ENCODE data around the gene JPH3.
"Not testable (repeated sequence)": the region's sequence is repeated elsewhere in the genome, so short reads cannot be mapped to it uniquely, and the experiment has no call there.

Gene JPH3

GRCh38 chr16:87722590-87723225 is 120.4 kb downstream of the JPH3 start:
- no peak for DNase-seq

- DNase-seq, result peak; percentile 82
Measured at GRCh38 chr16:87723226-87723623, 120.9 kb downstream of the JPH3 start.

- DNase-seq, result no peak
Measured at GRCh38 chr16:87724490-87725291, 122.4 kb downstream of the JPH3 start.

GRCh38 chr16:87725596-87726235 is 123.4 kb downstream of the JPH3 start:
- no peak for DNase-seq

- DNase-seq, result not testable (repeated sequence)
Measured at GRCh38 chr16:87726577-87726976, 124.3 kb downstream of the JPH3 start.

- DNase-seq, result no peak
Measured at GRCh38 chr16:87727346-87727745, 125.0 kb downstream of the JPH3 start.

- DNase-seq, result no peak
Measured at GRCh38 chr16:87728026-87728425, 125.7 kb downstream of the JPH3 start.

GRCh38 chr16:87729266-87729954 is 127.1 kb downstream of the JPH3 start:
- no peak for DNase-seq

GRCh38 chr16:87731607-87732006 is 129.3 kb downstream of the JPH3 start:
- no peak for DNase-seq

- no peak for DNase-seq
Measured at GRCh38 chr16:87733190-87733589, 130.9 kb downstream of the JPH3 start.

- DNase-seq, result no peak
Measured at GRCh38 chr16:87734644-87735043, 132.3 kb downstream of the JPH3 start.

GRCh38 chr16:87735270-87736007 is 133.1 kb downstream of the JPH3 start:
- no peak for DNase-seq

GRCh38 chr16:87736008-87736382 is 133.7 kb downstream of the JPH3 start:
- no peak for DNase-seq

- DNase-seq, result no peak
Measured at GRCh38 chr16:87739801-87740200, 137.5 kb downstream of the JPH3 start.

GRCh38 chr16:87740441-87740840 is 138.1 kb downstream of the JPH3 start:
- peak; percentile 36 for DNase-seq

- peak; percentile 44 for DNase-seq
Measured at GRCh38 chr16:87740909-87741424, 138.7 kb downstream of the JPH3 start.

GRCh38 chr16:87741700-87742415 is 139.6 kb downstream of the JPH3 start:
- DNase-seq, result no peak

GRCh38 chr16:87742781-87743490 is 140.6 kb downstream of the JPH3 start:
- DNase-seq, result no peak

GRCh38 chr16:87744750-87745514 is 142.6 kb downstream of the JPH3 start:
- no peak for DNase-seq

- DNase-seq, result no peak
Measured at GRCh38 chr16:87746178-87746577, 143.9 kb downstream of the JPH3 start.
